Neuron (in vitro differentiated cells): ENCODE results near the gene TRPM2.

Experiments used
- H2AFZ ChIP-seq: one replicate; pipeline ENCODE4 v1.6.1; 2013; ENCODE audit warnings: low read depth, mild to moderate bottlenecking, inconsistent platforms, low read length, moderate library complexity
- H3K27me3 ChIP-seq: one replicate; pipeline ENCODE4 v1.6.1; 2013; ENCODE audit warnings: low read length; ENCODE audit not compliant: insufficient read depth
- H3K36me3 ChIP-seq: one replicate; pipeline ENCODE4 v1.6.1; 2013; ENCODE audit warnings: low read length; ENCODE audit not compliant: insufficient read depth
- H3K4me1 ChIP-seq: one replicate; pipeline ENCODE4 v1.6.1; 2013; ENCODE audit warnings: low read length; ENCODE audit not compliant: insufficient read depth
- H3K4me3 ChIP-seq: 2 replicates; pipeline ENCODE4 v1.5.1; 2013; ENCODE audit warnings: mild to moderate bottlenecking, low read length, moderate library complexity
- H3K9me3 ChIP-seq: one replicate; pipeline ENCODE4 v1.6.1; 2013; ENCODE audit warnings: low read length

TRPM2 gene

GRCh38 chr21:44347911-44348451 is 5.4 kb upstream of the TRPM2 start:
- H3K4me3 ChIP-seq: no peak overlapping the region

GRCh38 chr21:44348861-44349260 is 4.6 kb upstream of the TRPM2 start:
- Histone ChIP-seq H3K9me3 (peaks cover 4% of the 10 kb centered on the region), H3K4me3 (no peak overlapping the region), H3K36me3 (no peaks in the 10 kb centered on the region), H3K27me3 (no peaks in the 10 kb centered on the region), H2AFZ (no peak overlapping the region), H3K4me1 (no peaks in the 10 kb centered on the region)

More at GRCh38 chr21:44347911-44348451, 5.4 kb upstream of the TRPM2 start:
- peaks cover 4% of the 10 kb centered on the region for H3K9me3 ChIP-seq
- no peaks in the 10 kb centered on the region for H3K36me3 ChIP-seq
- H2AFZ ChIP-seq: no peak overlapping the region
- H3K27me3 ChIP-seq: no peaks in the 10 kb centered on the region
- no peaks in the 10 kb centered on the region for H3K4me1 ChIP-seq

- Histone ChIP-seq H3K4me3 (no peak overlapping the region), H3K9me3 (peaks cover 4% of the 10 kb centered on the region), H3K27me3 (no peaks in the 10 kb centered on the region), H3K36me3 (no peaks in the 10 kb centered on the region), H3K4me1 (no peaks in the 10 kb centered on the region), H2AFZ (no peak overlapping the region)
These were observed 4.0 kb upstream of the TRPM2 start for GRCh38 chr21:44349416-44349846.

- no peaks in the 10 kb centered on the region for H3K4me1 ChIP-seq
- no peak overlapping the region for H2AFZ ChIP-seq
- H3K9me3 ChIP-seq: peaks cover 4% of the 10 kb centered on the region
- H3K36me3 ChIP-seq: no peaks in the 10 kb centered on the region
- no peaks in the 10 kb centered on the region for H3K27me3 ChIP-seq
- no peak overlapping the region for H3K4me3 ChIP-seq
These were observed 3.3 kb upstream of the TRPM2 start for GRCh38 chr21:44349847-44350772.

GRCh38 chr21:44350773-44351481 is 2.5 kb upstream of the TRPM2 start:
- Histone ChIP-seq H3K4me1 (no peaks in the 10 kb centered on the region), H3K27me3 (no peaks in the 10 kb centered on the region), H3K4me3 (no peak overlapping the region), H2AFZ (no peak overlapping the region), H3K9me3 (peaks cover 4% of the 10 kb centered on the region), H3K36me3 (no peaks in the 10 kb centered on the region)

GRCh38 chr21:44351535-44352252 is 1.7 kb upstream of the TRPM2 start:
- H3K4me3 ChIP-seq: no peak overlapping the region
- no peaks in the 10 kb centered on the region for H3K27me3 ChIP-seq
- H3K9me3 ChIP-seq: peaks cover 4% of the 10 kb centered on the region
- peaks cover 3% of the 10 kb centered on the region for H3K4me1 ChIP-seq
- no peak overlapping the region for H2AFZ ChIP-seq
- H3K36me3 ChIP-seq: no peaks in the 10 kb centered on the region

GRCh38 chr21:44352253-44352860 is 1.1 kb upstream of the TRPM2 start:
- no peaks in the 10 kb centered on the region for H3K27me3 ChIP-seq
- H3K36me3 ChIP-seq: no peaks in the 10 kb centered on the region
- no peak overlapping the region for H3K4me3 ChIP-seq
- H3K9me3 ChIP-seq: peaks cover 4% of the 10 kb centered on the region
- H3K4me1 ChIP-seq: peaks cover 9% of the 10 kb centered on the region
- no peak overlapping the region for H2AFZ ChIP-seq

- Histone ChIP-seq H3K27me3 (no peaks in the 10 kb centered on the region), H3K9me3 (peaks cover 4% of the 10 kb centered on the region), H3K4me1 (peaks cover 9% of the 10 kb centered on the region), H2AFZ (no peak overlapping the region), H3K36me3 (no peaks in the 10 kb centered on the region), H3K4me3 (no peak overlapping the region)
These were observed 582 bp downstream of the TRPM2 start for GRCh38 chr21:44354001-44354405.

GRCh38 chr21:44354775-44355771 is 1.7 kb downstream of the TRPM2 start:
- Histone ChIP-seq H3K27me3 (no peaks in the 10 kb centered on the region), H3K4me3 (no peak overlapping the region), H2AFZ (no peak overlapping the region), H3K9me3 (peaks cover 4% of the 10 kb centered on the region), H3K4me1 (peaks cover 9% of the 10 kb centered on the region), H3K36me3 (no peaks in the 10 kb centered on the region)

- no peaks in the 10 kb centered on the region for H3K27me3 ChIP-seq
- peaks cover 9% of the 10 kb centered on the region for H3K4me1 ChIP-seq
- no peaks in the 10 kb centered on the region for H3K36me3 ChIP-seq
- no peak overlapping the region for H2AFZ ChIP-seq
- H3K9me3 ChIP-seq: peaks cover 2% of the 10 kb centered on the region
- H3K4me3 ChIP-seq: no peak overlapping the region
These were observed 2.7 kb downstream of the TRPM2 start for GRCh38 chr21:44356160-44356559.

- H2AFZ ChIP-seq: no peak overlapping the region
- H3K4me1 ChIP-seq: peaks cover 9% of the 10 kb centered on the region
- H3K36me3 ChIP-seq: no peaks in the 10 kb centered on the region
- H3K9me3 ChIP-seq: peaks cover 2% of the 10 kb centered on the region
- H3K27me3 ChIP-seq: no peaks in the 10 kb centered on the region
- no peak overlapping the region for H3K4me3 ChIP-seq
These were observed 3.2 kb downstream of the TRPM2 start for GRCh38 chr21:44356636-44357035.
